Gastroesophageal sphincter (tissue), 4 donors: Measurements from ENCODE around the gene SCUBE3. TPM values are rescaled to one million over a fixed set of nuclear protein-coding genes. Genes with fewer than 3 reads are reported as not detected.

Experiments
- ATAC-seq: fragments of 150-250 bp; one replicate; pipeline ENCODE4 v1.9.1; 2016; ENCODE audit warnings: mild to moderate bottlenecking, moderate library complexity
- H3K27ac ChIP-seq, 4 donors: fragments of 200-600 bp; sonication (generic) in 3 of 4; 1 replicate in 3 of 4; 2 replicates in 1 of 4; pipeline ENCODE4 v1.5.1; 2016 to 2019
- H3K27me3 ChIP-seq: fragments of 200-600 bp; sonication (generic); one replicate; pipeline ENCODE4 v1.5.1; 2019
- H3K36me3 ChIP-seq, 2 donors: fragments of 200-600 bp; sonication (generic); one replicate each; pipeline ENCODE4 v1.5.1; 2019; ENCODE audit warnings: control low read depth in 1 of 2
- H3K4me1 ChIP-seq, 3 donors: fragments of 200-600 bp; sonication (generic); 1 replicate in 2 of 3; 2 replicates in 1 of 3; pipeline ENCODE4 v1.5.1; 2016 to 2019; ENCODE audit warnings: control low read depth in 2 of 3
- H3K4me3 ChIP-seq, 2 donors: fragments of 200-600 bp; sonication (generic); one replicate each; pipeline ENCODE4 v1.5.1; 2019; ENCODE audit warnings: mild to moderate bottlenecking in 1 of 2, moderate library complexity in 1 of 2
- H3K9me3 ChIP-seq, 3 donors: fragments of 200-600 bp; sonication (generic); one replicate each; pipeline ENCODE4 v1.5.1; 2017 to 2019; ENCODE audit warnings: control low read depth in 2 of 3
- CTCF ChIP-seq, 4 experiments: fragments of 200-600 bp in 2 of 4; fragments of 450-650 bp in 2 of 4; sonication (generic) in 1 of 4; IDR thresholded peaks; one replicate each; pipeline ENCODE4 v1.5.1; 2017 to 2019; ENCODE audit warnings: antibody characterized with exemption in 4 of 4, mild to moderate bottlenecking in 2 of 4, moderate library complexity in 2 of 4
- EP300 ChIP-seq: sonication (generic); formaldehyde crosslinking; IDR thresholded peaks from one replicate; pipeline ENCODE4 v1.6.1; 2017; ENCODE audit warnings: antibody characterized with exemption, mild to moderate bottlenecking
- POLR2A ChIP-seq, 2 donors: fragments of 450-650 bp; IDR thresholded peaks; one replicate each; pipeline ENCODE4 v1.6.1; 2017; ENCODE audit warnings: antibody characterized with exemption in 2 of 2, mild to moderate bottlenecking in 2 of 2, moderate library complexity in 1 of 2
- POLR2AphosphoS5 ChIP-seq: sonication (generic); formaldehyde crosslinking; IDR thresholded peaks from one replicate; pipeline ENCODE4 v1.6.1; 2017; ENCODE audit warnings: antibody characterized with exemption
- WGBS, 2 donors: methylation state at CpG; one replicate each; pipeline ENCODE4 v1.1.5; 2018; ENCODE audit warnings: low coverage in 1 of 2; 5-methylcytosine and 5-hydroxymethylcytosine counted together
- total RNA-seq, 4 donors: library from RNA; depleted of rRNA; stranded (reverse); fragments of >200 nt; gene quantifications; one replicate each; pipeline ENCODE4 v1.1.0, GENCODE V29; 2016

Gene SCUBE3
- total RNA-seq, 4 donors from 2014 or later: 1.4 to 7.2 (median 3.0) TPM

DNA sequence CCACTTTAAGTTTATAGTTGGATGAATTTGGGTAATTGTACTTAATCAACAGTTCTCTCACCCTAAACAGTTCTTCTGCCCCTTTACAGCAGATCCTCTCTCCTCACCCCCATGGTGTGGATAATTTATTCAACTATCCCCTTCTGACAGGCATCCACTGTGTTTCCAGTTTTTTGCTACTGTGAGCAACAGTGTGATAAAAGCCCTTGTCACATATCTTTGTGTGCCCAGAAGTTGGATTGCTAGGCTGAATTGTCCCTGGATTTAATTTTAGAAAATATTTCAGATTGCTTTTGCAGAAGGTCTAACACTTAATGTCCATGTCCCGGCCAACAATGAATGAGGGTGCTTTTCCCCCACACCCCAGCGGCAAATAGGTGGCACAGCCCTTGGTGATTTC, 30.5 kb upstream of the SCUBE3 start:
- Histone ChIP-seq H3K9me3 (no peaks in the 10 kb centered on the region), H3K4me3 (no peak overlapping the region), H3K27ac (no peak overlapping the region), H3K27me3 (no peaks in the 10 kb centered on the region), H3K36me3 (no peaks in the 10 kb centered on the region), H3K4me1 (peaks cover 0 to 30% (median 15%) of the 10 kb centered on the region in 3 donors)
- TF ChIP-seq CTCF (IDR thresholded peaks at IDR 0.05): no peak
- TF ChIP-seq EP300: no peak
- TF ChIP-seq POLR2AphosphoS5: no peak
- no peak for TF ChIP-seq POLR2A (IDR thresholded peaks at IDR 0.05)
- ATAC-seq: no peak
- WGBS, 2 donors: 89 to 100% methylated on average over 2 of the region's 2 CpGs

DNA sequence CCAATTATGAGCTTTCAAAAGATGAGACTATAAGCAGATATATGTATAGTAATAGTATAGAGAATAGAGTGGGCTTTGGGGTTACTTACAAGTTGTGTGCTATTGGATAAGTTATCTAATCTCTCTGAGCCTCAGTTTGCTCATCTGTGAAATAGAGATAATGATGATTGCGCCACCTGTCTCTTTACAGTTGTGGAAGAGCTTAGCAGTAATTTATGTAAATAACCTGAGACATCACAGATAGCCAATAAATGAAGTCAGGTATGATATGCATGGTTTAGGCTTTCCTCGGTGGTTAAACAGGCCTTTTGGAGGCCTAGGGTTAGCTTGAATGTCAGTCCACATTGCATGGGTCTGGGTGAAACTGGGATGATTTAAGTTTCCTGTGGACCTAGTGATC, 29.8 kb upstream of the SCUBE3 start:
- Histone ChIP-seq H3K9me3 (no peaks in the 10 kb centered on the region), H3K36me3 (no peaks in the 10 kb centered on the region), H3K27me3 (no peaks in the 10 kb centered on the region), H3K27ac (no peak overlapping the region), H3K4me3 (no peak overlapping the region), H3K4me1 (peaks cover 0 to 30% (median 15%) of the 10 kb centered on the region in 3 donors)
- ATAC-seq: no peak
- 100% methylated on average over 2 of the region's 2 CpGs for WGBS, 2 donors
- TF ChIP-seq POLR2AphosphoS5 (no peak), POLR2A (IDR thresholded peaks at IDR 0.05) (no peak), CTCF (IDR thresholded peaks at IDR 0.05) (no peak), EP300 (no peak)

DNA sequence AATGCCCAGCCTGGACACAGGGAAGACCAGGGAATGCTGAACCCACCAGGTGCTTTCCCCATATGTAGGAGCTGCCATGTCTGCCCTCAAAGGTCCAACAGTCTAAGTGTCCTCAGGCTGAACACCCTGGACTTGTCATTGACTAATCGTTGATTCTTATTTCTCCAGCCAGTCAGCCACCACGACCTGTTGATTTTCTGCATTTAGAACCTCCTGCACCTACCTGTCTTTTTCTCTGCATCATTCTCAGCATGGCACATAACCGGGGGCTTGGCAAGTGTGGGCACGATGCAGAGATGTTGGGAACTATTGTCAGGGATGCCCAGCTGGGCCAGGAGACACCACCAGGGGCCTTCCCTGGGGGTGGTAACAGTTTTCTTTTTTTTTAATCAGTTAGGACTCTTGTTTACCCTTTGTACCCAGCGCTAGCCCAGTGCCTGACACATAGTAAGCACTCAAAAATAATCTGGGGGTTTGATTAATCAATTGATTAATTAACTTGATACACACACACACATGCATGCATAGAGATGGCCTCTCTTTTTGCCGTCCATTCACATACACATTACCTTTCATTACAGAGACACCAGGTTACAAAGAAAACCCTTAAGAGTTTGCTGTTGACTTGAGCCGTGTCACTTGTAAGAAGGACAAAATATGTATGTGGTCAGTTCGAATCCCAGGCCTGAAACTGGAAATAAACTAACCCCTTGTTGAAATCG, 29.0 kb upstream of the SCUBE3 start:
- Histone ChIP-seq H3K27me3 (no peaks in the 10 kb centered on the region), H3K9me3 (no peaks in the 10 kb centered on the region), H3K27ac (peak overlapping the region in 2 of 4 donors; percentile 2 to 19), H3K36me3 (no peaks in the 10 kb centered on the region), H3K4me3 (no peak overlapping the region), H3K4me1 (peaks cover 0 to 30% (median 15%) of the 10 kb centered on the region in 3 donors)
- WGBS, 2 donors: 64 to 68% methylated on average over 5 of the region's 9 CpGs
- TF ChIP-seq POLR2A (IDR thresholded peaks at IDR 0.05) (no peak), CTCF (IDR thresholded peaks at IDR 0.05) (no peak), POLR2AphosphoS5 (no peak), EP300 (no peak)
- ATAC-seq: no peak

DNA sequence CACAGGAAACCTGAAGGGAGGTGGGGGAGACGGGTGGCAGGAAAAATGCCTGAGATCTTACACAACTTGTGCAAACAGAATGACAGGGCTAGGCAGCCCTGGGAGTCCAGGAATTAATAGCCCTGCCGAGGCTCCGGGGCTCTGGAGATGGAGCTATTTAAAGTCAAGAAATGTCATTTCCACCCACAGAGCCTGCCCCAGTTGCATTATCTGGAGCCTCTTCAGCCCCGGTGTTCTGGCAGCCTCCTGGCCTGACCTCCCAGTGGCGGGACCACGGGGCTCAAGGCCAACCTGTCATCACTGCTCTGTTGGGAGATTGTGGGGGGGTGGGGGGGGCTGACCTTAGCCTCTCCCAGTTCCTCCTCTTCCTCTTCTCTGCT, 28.5 kb upstream of the SCUBE3 start:
- Histone ChIP-seq H3K36me3 (no peaks in the 10 kb centered on the region), H3K4me3 (no peak overlapping the region), H3K27me3 (no peaks in the 10 kb centered on the region), H3K9me3 (no peaks in the 10 kb centered on the region), H3K27ac (peak overlapping the region in 3 of 4 donors; percentile 2 to 23 (median 19)), H3K4me1 (peaks cover 0 to 30% (median 15%) of the 10 kb centered on the region in 3 donors)
- no peak for ATAC-seq
- 17 to 39% methylated on average over 3 to 6 of the region's 6 CpGs for whole genome bisulfite sequencing, 2 donors
- TF ChIP-seq POLR2AphosphoS5 (no peak), EP300 (no peak)

DNA sequence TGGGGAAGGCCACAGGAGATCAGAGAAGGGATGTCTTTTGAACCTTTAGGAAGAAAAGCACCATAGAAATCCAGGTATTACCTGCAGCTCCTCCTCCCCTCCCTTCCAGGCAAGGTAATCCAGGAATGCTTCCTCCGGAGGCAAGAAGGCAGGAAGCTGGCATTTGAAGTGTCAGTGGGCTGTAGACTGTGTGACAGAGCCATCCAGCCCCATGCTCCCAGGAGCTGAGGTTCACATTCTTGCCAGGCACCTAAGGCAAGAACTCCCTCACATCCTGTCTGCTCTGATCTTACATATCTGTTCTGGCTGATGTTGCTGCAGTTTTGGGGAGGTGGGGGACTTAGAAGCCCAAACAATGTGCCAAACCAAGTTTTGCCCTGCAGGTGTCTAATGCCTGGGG, 27.8 kb upstream of the SCUBE3 start:
- no peak for ATAC-seq
- H3K27me3 ChIP-seq: no peaks in the 10 kb centered on the region
- no peak overlapping the region for H3K27ac ChIP-seq
- 60% methylated on average over 1 of the region's 1 CpG; no CpG with 5 or more reads in 1 of the 2 donors for WGBS, 2 donors
- no peaks in the 10 kb centered on the region for H3K9me3 ChIP-seq
- no peaks in the 10 kb centered on the region for H3K36me3 ChIP-seq
- H3K4me3 ChIP-seq: no peak overlapping the region
- peaks cover 0 to 25% (median 15%) of the 10 kb centered on the region in 3 donors for H3K4me1 ChIP-seq
- TF ChIP-seq POLR2A (IDR thresholded peaks at IDR 0.05) (no peak), CTCF (IDR thresholded peaks at IDR 0.05) (no peak), POLR2AphosphoS5 (no peak), EP300 (no peak)
